HG03342 (cell line): ENCODE measurements around the gene PAX1.

Source experiments
- ATAC-seq: cut with Tn5 transposase; IDR thresholded peaks from one replicate; pipeline ENCODE4 v1.9.1; 2021; ENCODE audit warnings: mild to moderate bottlenecking, moderate library complexity; ENCODE audit not compliant: unreplicated experiment

PAX1 gene

GRCh38 chr20:21702553-21703470, 2.7 kb upstream of the PAX1 start:
- ATAC-seq: no peak

GRCh38 chr20:21703717-21704407, 1.6 kb upstream of the PAX1 start:
- ATAC-seq: no peak

GRCh38 chr20:21704408-21705385, 767 bp upstream of the PAX1 start:
- ATAC-seq: no peak

GRCh38 chr20:21706261-21707195, 1.1 kb downstream of the PAX1 start:
- ATAC-seq: no peak

- ATAC-seq: no peak
These were observed 1.8 kb downstream of the PAX1 start for GRCh38 chr20:21707267-21707666.

- no peak for ATAC-seq
These were observed 2.7 kb downstream of the PAX1 start for GRCh38 chr20:21707999-21708737.

- no peak for ATAC-seq
These were observed 3.5 kb downstream of the PAX1 start for GRCh38 chr20:21708738-21709534.

- ATAC-seq: no peak
These were observed 4.1 kb downstream of the PAX1 start for GRCh38 chr20:21709535-21709904.

GRCh38 chr20:21710341-21710740, 4.9 kb downstream of the PAX1 start:
- ATAC-seq: no peak

- ATAC-seq: no peak
These were observed 5.5 kb downstream of the PAX1 start for GRCh38 chr20:21710863-21711431.

GRCh38 chr20:21712443-21713059, 7.1 kb downstream of the PAX1 start:
- ATAC-seq: no peak

- ATAC-seq: no peak
These were observed 8.0 kb downstream of the PAX1 start for GRCh38 chr20:21713470-21713869.

DNA sequence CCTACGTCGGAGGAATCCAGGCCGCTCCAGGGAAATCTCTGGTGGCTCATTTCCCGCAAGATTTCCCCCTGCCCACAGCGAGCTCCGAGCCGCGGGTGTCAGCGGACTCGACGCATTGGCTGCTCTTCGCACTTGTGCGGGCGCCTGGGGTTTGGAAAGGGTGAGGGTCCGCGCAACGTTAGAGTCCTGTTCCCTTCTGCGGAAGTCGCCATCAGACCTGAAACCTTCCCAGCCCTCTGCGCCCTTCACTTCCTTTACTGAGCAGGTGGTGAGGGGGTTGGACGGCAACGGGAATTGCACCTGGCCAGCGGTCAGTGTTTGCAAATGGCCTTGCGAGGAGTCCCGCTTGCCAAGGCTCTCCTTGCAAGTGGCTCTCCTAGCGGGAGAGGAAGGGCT, 8.4 kb downstream of the PAX1 start:
- ATAC-seq: no peak

DNA sequence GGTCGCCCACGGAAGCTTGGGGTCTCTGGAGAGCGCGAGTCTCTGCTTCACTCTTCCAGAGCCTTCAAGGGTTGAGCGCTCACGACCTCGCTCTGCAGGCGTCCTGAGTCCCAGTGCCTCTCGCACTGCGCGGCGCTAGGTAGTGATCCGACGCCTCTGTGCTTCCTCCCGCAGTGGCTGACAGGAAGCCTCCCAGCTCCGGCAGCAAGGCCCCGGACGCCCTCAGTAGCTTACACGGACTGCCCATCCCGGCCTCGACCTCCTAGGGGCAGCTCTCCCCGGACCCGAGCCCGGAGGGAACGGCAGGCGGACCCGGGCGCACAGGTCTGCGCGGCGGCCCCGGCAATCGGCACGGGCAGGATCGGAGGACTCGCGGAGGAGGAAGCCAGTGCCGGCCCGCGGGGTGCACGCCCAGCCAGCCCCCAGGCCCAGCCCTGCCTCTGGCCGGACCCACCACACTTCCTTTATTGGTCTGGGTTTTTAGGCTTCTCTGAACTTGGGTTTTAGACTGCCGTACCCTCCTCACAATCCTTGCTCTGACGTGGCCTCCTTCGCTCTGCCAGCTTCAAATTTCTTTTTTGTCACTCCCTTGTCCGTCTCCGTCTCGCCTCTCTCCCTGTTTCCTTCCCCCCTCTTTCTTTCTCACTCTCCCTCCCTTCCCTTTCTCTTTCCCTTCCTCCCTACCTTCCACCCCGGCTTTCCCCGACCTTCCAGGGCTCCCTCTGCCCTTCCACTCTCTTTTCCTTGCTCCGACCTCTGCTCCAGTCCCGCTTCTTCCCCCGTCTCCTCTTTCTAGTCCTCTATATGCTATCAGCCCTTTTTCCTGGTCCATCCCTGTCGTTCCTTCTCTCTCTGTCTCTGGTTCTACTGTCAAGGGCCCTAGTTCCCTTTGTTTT, 9.1 kb downstream of the PAX1 start:
- no peak for ATAC-seq

DNA sequence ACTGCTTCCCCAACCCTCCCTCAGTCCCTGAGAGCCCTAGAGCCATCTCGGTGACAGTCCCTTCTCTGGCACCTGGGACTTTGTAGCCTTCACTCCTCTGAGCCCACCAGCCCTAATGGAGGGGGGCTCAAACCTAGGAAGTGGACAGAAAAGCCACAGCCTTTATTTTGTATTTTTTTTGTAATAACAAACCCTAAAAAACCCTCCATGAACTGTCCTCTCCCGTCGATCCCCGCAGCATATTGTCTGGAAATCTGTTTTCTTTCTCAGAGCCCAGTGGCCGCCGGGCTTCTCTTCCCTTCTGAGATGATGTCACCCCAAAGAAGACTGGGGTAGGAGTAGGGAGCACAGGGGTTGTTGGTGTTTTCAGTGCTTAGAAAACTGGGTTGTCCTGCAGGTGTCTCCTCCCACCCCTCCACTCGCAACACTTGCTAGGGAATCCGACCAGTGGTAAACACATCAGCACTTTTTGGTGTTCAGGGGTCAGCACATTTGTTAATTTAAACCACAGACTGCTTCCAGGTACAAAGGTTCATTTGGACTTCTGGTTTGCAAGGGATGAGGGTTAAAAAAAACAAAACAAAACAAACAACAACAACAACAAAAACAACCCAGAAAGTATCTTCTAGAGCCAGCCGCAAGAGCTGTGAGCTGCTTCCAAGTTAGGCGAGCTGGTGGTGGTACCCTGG, 9.9 kb downstream of the PAX1 start:
- no peak for ATAC-seq

- no peak for ATAC-seq
These were observed 14.2 kb downstream of the PAX1 start for GRCh38 chr20:21719592-21720214.
